Erythroblast (primary cell): ENCODE measurements around the gene PTPRR.

Experiments
- DNase-seq, 2 experiments: peaks; one replicate each; lab custom pipeline; 2025; lab: John Stamatoyannopoulos, UW
- GATA1 ChIP-seq: IDR thresholded peaks from 2 replicates; pipeline ENCODE4 v1.6.1; 2011; ENCODE audit warnings: low read depth, mild to moderate bottlenecking, control low read depth, low read length, moderate library complexity
- POLR2A ChIP-seq: IDR thresholded peaks from 2 replicates; pipeline ENCODE4 v1.6.1; 2011; ENCODE audit warnings: mild to moderate bottlenecking, low read length

Gene PTPRR

DNA sequence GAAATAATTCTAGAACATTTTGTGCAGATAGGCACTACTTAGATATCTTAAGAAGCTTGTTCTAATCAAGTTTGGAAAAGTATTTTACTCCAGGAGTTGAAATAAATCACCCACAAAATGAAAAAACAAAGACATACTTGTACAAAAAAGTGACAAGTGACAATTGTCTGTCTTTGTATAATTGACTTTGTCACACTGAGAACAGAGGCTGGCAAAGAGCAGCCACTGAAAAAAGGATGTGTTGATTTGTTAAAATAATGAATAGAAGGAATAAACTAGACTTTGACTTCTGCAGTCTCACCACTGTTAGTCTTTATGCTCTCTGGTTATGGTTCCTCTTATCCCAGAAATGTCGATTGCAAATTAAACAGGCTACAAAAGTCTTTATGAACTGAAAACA lies 77.6 kb downstream of the PTPRR start:
- DNase-seq, result no peak
- TF ChIP-seq GATA1, result no peak
- TF ChIP-seq POLR2A, result no peak

DNA sequence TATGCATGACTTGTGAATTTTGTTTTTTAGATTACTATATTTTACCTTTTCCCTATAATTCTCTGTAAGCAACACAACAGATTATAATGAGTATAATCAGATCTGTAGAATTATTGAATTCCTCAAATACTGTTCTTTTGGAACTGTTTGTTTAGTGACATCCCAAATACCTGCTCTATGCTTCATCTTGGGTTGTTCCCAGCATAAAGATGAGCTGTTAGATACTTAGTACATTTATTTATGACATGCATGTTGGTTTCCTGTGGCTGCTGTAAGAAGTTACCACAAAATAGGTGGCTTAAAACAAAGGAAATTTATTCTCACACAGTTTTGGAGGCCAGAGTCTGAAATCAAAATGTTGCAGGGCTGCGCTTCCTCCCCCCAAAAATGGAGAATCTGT lies 78.4 kb downstream of the PTPRR start:
- TF ChIP-seq GATA1 (no peak), POLR2A (no peak)
- no peak for DNase-seq

DNA sequence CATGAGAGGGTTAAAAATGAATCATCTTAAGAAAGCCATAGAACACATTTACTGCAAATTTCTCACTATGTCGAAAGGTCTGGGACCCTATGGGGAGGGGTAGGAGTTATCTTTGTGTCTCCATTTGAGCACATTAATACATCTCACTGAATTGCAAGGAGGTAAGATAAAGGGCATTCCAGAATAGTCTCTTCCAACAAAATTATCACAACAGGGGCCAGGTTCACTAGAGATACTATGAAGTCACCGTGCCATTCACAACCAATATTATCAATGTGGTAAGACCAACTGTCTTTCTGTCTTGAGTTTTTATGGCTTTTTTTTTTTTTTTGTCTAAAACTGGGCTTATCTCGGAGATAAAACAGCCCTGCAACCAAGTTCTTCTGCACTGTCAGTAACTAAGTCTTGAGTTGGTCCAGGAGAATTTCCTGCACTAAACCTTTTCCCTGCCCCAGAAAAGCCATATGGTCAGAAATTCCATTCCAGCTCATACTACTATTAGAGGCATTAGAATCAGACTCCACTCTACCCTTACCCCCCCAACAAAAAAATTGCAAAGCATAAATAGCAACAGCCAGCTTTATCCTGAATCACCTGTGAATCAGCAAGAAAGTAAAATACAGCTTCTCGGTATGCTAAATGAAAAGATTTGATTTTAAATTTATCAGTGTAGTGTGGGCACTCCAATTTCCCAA lies 79.7 kb downstream of the PTPRR start:
- no peak for DNase-seq
- TF ChIP-seq POLR2A, result no peak
- no peak for TF ChIP-seq GATA1

DNA sequence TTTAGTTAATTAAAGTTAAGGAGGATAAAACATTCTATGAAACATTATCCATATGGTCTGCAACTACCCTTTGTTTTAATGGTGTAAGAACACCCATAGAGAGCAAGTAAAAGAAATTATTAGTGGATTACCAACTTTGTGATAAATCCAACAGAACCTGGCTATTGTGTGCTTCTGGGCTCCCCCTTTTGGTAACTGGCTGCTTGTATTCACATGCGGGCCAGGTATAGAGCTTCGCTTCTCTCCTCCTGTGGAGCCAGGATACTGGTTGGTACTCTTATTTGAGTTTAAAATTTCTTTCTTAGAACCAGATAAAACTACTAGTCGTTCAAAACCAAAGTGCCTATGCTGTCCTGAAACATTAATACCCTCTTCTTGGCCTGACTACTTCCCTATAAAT lies 81.0 kb downstream of the PTPRR start:
- DNase-seq, result no peak
- no peak for TF ChIP-seq GATA1
- no peak for TF ChIP-seq POLR2A

GRCh38 chr12:70838127-70838526 lies 82.4 kb downstream of the PTPRR start:
- TF ChIP-seq GATA1, result no peak
- no peak for TF ChIP-seq POLR2A
- no peak for DNase-seq

- no peak for TF ChIP-seq GATA1
- no peak for TF ChIP-seq POLR2A
Measured at GRCh38 chr12:70837026-70837425, 83.5 kb downstream of the PTPRR start.

GRCh38 chr12:70835948-70836347 lies 84.6 kb downstream of the PTPRR start:
- TF ChIP-seq GATA1 (no peak), POLR2A (no peak)
- no peak for DNase-seq

More at GRCh38 chr12:70837026-70837425, 83.5 kb downstream of the PTPRR start:
- no peak for DNase-seq

DNA sequence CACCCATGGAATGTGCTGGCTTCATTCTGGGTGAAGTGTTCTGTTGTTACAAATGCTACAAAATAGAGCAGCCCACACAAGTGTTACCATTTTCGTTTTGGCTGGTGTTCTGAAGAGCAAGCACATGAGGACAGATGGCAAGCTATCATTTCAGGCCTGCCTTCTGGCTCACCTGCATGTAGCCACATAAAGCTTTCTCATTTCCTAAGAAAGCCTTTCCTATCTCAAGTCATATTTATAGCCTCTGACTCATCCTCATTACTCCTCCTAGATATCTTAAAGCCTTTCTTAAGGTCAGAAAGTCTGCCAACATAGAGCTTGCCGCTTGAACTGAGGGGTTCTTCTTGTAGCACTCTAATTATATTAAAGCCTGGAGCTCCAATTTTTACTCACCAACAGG lies 89.0 kb downstream of the PTPRR start:
- TF ChIP-seq GATA1, result no peak
- TF ChIP-seq POLR2A, result no peak
- no peak for DNase-seq

GRCh38 chr12:70830221-70831061 lies 90.1 kb downstream of the PTPRR start:
- DNase-seq, result no peak
- TF ChIP-seq GATA1 (no peak), POLR2A (no peak)

DNA sequence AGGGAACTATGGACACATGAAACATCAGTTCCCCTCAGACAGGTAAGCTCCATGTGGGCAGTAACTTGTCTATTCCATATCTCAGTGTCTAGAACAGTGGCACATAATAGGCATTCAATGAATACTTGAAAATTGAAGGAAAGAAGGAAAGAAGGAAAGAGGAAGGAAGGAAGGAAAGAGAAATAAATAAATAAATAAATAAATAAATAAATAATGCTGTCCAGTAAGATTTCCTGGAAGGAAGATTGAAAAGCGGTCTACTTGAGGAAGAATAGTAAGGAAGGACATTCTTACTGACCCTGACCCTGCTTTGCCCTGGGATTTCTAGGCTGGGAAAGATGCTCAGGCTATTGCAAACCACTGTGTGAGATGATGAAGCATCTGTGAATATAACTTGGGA lies 91.5 kb downstream of the PTPRR start:
- DNase-seq, result no peak
- no peak for TF ChIP-seq GATA1
- TF ChIP-seq POLR2A, result no peak

DNA sequence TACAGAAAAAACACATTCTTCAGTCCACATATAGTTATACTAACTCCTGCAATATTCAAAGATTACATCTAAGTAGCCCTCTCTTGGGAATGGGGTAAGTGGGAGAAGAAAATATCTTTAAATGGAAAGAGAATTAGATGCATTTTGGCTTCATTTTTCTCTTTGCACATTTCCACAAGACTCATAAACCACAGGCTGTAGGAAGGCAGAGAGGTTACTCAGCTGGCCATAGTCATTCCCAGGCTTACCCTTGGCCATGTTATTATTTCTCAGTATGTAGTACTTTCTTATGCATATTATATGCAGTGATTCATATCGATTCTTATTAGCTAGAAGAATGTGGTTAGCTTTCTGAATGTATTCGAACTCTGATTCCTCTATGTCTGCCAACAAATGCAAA lies 92.2 kb downstream of the PTPRR start:
- TF ChIP-seq GATA1 (no peak), POLR2A (no peak)
- no peak for DNase-seq

DNA sequence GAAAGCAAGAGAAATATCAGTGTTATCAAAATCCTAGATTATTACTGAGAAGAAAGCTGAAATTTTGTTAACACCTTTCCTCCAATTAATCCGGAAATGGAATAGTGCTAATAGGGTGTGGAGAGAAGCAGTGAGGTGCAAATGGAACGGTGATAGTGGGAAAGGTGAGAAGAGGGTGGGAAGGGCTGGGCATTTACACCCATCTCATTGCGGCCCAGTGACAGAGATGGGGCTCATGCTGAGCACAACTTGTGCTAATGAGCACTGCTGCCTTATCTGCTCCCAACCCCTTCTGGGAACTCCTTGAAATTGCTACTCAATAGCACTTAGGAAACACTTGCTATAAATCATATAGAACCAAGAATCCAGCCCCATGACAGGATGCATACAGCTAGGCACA lies 94.4 kb downstream of the PTPRR start:
- DNase-seq, result no peak
- no peak for TF ChIP-seq POLR2A

DNA sequence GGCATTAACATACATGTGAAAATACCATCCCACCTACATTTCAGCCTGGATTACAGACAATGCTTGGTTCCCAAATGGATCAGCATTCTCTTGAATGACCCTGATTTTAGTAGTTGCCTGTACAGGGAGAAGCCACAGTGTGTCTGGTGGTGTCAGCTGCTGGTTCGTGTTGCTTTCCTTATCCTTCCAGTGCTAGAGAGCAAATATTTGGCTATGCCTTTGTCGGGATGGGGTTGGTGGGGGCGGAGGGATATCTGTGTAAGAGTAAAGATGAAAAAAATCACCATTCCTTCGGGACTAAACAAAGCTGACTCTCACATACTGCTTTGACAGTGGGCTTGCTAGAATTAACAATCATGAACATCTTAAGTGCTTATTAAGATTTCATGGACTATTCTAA lies 96.0 kb downstream of the PTPRR start:
- no peak for TF ChIP-seq GATA1
- TF ChIP-seq POLR2A, result no peak
- DNase-seq, result no peak

- TF ChIP-seq POLR2A (no peak), GATA1 (no peak)
- DNase-seq, result no peak
Measured at GRCh38 chr12:70823182-70823976, 97.2 kb downstream of the PTPRR start.
